Hepatocyte (in vitro differentiated cells): ENCODE measurements around the gene CASP2.

ENCODE experiments used
- EZH2 ChIP-seq: fragments of 200-600 bp; sonication (generic); IDR thresholded peaks from 2 replicates; pipeline ENCODE4 v1.6.1; 2016; ENCODE audit warnings: antibody characterized with exemption, mild to moderate bottlenecking, borderline replicate concordance
- TF ChIP-seq, protein P1 (sequence below): fragments of 200-600 bp; sonication (generic); IDR thresholded peaks from 2 replicates; pipeline ENCODE4 v1.5.1; 2016; ENCODE audit warnings: antibody characterized with exemption, mild to moderate bottlenecking; ENCODE audit not compliant: poor library complexity

DNA sequence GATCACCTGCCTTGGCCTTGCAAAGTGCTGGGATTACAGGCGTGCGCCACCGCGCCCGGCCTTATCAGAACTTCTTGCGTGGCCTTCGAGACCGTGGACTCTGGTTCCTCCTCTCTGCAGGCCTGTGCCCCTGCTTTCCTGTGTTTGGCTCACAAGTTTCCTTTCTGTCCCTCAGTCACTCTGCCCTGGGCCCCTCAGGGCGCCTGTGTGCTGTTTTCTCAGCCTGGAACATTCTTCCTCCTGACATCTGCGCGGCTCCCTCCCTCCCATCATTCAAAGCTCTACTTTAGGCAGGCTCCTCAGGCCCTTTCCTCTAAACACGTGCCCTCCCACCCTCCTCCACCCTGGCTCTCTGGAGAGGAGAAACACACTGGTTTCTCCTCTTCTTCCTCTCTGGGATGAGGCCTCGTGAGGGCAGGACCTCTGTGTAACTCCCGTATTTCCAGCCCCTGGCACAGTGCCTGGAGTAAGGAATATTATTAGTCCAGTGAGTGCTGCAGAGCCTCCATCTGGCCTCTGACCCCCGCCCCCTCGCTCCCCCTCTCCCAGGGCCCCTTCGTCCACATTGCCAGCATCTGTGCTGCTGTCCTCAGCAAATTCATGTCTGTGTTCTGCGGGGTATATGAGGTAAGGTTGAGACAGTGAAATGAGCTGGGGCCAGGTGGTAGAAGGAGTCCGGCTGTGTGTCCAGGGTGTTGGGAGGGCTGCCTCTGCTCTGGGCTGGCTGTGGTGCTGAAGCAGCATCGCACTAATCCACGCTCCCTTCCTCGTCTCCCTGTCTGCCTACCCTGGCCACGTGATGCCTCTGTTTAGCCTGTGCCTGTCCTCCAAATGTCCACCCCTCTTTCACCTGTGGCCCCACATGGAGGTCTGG lies 34.8 kb downstream of the CASP2 start:
- no peak for TF ChIP-seq EZH2
- TF ChIP-seq, protein P1, sequence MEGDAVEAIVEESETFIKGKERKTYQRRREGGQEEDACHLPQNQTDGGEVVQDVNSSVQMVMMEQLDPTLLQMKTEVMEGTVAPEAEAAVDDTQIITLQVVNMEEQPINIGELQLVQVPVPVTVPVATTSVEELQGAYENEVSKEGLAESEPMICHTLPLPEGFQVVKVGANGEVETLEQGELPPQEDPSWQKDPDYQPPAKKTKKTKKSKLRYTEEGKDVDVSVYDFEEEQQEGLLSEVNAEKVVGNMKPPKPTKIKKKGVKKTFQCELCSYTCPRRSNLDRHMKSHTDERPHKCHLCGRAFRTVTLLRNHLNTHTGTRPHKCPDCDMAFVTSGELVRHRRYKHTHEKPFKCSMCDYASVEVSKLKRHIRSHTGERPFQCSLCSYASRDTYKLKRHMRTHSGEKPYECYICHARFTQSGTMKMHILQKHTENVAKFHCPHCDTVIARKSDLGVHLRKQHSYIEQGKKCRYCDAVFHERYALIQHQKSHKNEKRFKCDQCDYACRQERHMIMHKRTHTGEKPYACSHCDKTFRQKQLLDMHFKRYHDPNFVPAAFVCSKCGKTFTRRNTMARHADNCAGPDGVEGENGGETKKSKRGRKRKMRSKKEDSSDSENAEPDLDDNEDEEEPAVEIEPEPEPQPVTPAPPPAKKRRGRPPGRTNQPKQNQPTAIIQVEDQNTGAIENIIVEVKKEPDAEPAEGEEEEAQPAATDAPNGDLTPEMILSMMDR: no peak
